ENCODE data around the gene HEPH.
"Not testable (repeated sequence)": the region's sequence is repeated elsewhere in the genome, so short reads cannot be mapped to it uniquely, and the experiment has no call there.

The HEPH gene, protein sequence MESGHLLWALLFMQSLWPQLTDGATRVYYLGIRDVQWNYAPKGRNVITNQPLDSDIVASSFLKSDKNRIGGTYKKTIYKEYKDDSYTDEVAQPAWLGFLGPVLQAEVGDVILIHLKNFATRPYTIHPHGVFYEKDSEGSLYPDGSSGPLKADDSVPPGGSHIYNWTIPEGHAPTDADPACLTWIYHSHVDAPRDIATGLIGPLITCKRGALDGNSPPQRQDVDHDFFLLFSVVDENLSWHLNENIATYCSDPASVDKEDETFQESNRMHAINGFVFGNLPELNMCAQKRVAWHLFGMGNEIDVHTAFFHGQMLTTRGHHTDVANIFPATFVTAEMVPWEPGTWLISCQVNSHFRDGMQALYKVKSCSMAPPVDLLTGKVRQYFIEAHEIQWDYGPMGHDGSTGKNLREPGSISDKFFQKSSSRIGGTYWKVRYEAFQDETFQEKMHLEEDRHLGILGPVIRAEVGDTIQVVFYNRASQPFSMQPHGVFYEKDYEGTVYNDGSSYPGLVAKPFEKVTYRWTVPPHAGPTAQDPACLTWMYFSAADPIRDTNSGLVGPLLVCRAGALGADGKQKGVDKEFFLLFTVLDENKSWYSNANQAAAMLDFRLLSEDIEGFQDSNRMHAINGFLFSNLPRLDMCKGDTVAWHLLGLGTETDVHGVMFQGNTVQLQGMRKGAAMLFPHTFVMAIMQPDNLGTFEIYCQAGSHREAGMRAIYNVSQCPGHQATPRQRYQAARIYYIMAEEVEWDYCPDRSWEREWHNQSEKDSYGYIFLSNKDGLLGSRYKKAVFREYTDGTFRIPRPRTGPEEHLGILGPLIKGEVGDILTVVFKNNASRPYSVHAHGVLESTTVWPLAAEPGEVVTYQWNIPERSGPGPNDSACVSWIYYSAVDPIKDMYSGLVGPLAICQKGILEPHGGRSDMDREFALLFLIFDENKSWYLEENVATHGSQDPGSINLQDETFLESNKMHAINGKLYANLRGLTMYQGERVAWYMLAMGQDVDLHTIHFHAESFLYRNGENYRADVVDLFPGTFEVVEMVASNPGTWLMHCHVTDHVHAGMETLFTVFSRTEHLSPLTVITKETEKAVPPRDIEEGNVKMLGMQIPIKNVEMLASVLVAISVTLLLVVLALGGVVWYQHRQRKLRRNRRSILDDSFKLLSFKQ

DNA sequence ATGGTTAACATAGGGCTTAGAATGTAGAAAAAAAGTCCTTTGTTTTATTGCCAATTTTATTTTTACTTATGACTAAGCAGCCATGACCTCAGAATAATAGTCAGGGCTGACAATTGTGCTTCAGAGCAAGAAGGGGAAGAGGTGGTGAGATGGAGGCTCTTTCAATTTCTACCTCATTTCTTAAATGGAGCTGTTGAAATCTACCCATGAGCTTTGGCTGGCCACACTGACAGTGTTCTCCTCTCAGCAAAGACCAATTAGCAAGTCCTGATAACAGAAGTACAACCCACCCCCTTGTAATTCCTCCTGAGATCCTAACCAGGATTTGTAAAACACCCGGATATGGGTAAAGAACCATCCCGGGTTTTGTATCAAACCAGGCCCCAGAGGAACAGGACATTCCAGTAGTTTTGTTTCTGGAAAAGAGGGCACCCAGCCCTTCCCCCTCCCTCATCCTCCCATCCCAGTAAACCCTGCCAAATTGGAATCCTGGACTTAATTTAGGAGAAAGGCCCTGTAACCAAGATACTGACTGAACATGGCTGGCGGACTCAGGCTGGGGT lies at the start of gene HEPH:
HEPH (plus strand) TSS at position 399 of the 563 bp plus-strand sequence. CDS start 6,324 bp downstream, outside the sequence.
- no peak for DNase-seq (ENCODE audit: low read depth in 2 of 2)

DNA sequence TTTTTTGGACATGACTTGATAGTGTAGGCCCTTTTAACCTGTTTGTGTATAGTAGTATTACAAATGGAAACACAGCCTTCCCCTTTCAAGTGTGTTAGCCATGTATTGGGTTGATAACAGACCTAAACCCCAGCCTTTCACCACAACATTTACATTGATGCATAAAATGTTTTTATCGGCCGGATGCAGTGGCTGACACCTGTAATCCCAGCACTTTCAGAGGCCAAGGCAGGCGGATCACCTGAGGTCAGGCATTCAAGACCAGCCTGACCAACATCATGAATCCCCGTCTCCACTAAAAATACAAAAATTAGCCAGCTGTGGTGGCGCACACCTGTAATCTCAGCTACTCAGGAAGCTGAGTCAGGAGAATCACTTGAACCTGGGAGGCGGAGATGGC lies 45.3 kb upstream of the HEPH start:
- DNase-seq (ENCODE audit: low read depth in 2 of 2) = not testable (repeated sequence)

DNA sequence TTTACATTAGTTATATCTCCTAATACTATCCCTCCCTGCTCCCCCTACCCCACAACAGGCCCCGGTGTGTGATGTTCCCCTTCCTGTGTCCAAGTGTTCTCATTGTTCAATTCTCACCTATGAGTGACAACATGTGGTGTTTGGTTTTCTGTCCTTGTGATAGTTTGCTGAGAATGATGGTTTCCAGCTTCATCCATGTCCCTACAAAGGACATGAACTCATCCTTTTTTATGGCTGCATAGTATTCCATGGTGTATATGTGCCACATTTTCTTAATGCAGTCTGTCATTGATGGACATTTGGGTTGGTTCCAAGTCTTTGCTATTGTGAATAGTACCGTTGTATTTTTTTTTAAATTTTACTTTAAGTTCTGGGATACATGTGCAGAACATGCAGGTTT lies 42.7 kb upstream of the HEPH start:
- DNase-seq (ENCODE audit: low read depth in 2 of 2) = not testable (repeated sequence)

- DNase-seq (ENCODE audit: low read depth in 2 of 2) = no peak
Observed at GRCh38 chrX:66126662-66127061, 37.4 kb upstream of the HEPH start.

DNA sequence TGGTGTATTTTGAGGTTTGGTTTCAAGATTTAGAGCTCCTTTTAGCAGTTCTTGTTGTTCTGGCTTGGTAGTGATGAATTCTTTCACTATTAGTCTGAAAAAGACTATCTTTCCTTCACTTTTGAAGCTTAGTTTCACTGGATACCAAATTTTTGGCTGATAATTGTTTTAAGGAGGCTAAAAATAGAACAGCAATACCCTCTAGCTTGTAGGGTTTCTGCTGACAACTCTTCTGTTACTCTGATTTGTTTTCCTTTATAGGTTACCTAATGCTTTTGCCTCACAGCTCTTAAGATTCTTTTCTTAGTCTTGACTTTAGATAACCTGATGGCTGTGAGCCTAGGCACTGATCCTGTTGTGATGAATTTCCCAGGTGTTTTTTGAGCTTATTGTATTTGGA lies 33.6 kb upstream of the HEPH start:
- DNase-seq (ENCODE audit: low read depth in 2 of 2) = no peak

- not testable (repeated sequence) for DNase-seq (ENCODE audit: low read depth in 2 of 2)
Observed at GRCh38 chrX:66135284-66135683, 28.8 kb upstream of the HEPH start.

DNA sequence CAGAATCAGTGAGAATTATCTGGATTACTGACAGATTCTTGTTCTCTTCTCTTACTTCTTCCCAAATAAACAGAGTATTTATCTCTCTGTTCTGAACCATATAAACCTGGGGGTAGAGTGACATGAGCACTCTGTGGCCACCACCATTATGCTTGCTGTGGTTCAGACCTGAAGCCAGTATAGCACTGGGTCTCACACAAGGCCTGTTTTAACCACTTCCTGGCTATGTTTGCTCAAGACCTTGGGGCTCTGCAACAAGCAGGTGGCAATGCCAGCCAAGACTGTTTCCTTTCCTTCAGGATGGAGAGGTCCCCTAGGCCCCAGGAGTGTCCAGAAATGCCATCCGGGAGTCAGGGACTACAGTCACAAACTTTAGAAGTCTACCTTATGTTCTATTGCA lies 21.7 kb upstream of the HEPH start:
- no peak for DNase-seq (ENCODE audit: low read depth in 2 of 2)

GRCh38 chrX:66144258-66144657 lies 19.8 kb upstream of the HEPH start:
- DNase-seq (ENCODE audit: low read depth in 2 of 2) = no peak

- no peak for DNase-seq (ENCODE audit: low read depth in 2 of 2)
Observed at GRCh38 chrX:66149519-66149918, 14.5 kb upstream of the HEPH start.

DNA sequence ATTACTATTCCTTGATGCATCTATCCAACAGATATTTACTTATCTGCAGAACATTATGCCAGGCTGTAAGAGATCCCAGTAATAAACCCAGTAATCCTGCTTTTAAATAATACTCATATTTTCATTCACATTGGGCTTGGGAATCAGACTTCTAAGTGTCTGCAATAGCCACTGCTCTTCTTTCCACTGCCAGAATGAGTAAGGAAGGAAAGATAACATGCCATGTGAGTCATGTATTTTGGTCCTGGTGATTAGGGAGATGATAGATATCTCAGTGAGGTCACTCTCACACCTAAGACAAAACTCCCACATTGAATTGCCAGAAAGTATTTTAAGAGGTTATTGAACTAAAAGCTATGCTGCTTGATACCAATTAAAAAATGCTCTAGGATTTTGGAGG lies 13.9 kb upstream of the HEPH start:
- DNase-seq (ENCODE audit: low read depth in 2 of 2) = no peak

DNA sequence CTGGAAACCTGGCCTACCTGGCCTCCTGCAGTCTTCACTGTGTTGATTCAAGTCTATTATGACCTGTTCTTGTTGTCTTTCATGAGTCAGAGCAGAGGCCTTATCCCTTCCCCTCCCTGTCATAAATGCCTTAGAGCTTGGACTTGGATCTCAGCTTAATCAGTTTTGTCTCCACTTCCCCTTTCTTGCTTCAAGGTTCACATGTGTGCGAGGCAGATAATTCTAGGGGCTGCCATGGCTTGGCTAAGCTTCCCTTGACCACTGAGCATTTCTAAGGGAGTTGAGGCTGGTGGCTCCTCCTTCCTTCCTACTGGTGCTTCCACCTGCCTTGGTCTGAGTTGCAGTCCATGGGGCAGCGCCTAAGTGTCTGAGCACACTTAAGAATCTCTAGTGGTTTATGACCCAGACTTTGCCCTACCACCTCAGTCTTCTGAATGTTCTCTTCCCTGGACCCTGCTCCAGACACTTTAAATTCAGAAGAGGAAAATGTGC lies 1.7 kb upstream of the HEPH start:
- no peak for DNase-seq (ENCODE audit: low read depth in 2 of 2)

- DNase-seq (ENCODE audit: low read depth in 2 of 2) = no peak
Observed at GRCh38 chrX:66163447-66163846, 600 bp upstream of the HEPH start.

DNA sequence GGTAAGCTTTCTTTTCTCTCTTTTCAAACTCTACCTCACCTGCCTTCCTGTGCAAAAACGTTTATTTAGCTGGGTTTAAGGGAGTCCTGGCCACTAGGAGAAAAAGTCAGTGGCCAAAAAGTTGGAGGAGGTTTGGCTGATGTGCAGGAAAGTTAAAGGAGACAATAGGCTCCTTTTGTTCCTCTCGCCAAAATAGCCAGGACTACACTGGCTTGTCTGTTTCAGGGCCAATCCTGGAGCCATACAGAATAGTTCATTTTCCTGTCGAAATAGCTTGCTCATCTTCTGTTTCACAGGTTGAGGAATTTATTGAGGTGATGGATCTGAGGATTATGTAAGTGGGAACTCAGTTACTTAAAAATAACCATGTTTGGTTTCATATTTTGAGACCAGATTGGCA lies 423 bp downstream of the HEPH start:
- no peak for DNase-seq (ENCODE audit: low read depth in 2 of 2)

- DNase-seq (ENCODE audit: low read depth in 2 of 2) = no peak
Observed at GRCh38 chrX:66164931-66165330, 884 bp downstream of the HEPH start.

DNA sequence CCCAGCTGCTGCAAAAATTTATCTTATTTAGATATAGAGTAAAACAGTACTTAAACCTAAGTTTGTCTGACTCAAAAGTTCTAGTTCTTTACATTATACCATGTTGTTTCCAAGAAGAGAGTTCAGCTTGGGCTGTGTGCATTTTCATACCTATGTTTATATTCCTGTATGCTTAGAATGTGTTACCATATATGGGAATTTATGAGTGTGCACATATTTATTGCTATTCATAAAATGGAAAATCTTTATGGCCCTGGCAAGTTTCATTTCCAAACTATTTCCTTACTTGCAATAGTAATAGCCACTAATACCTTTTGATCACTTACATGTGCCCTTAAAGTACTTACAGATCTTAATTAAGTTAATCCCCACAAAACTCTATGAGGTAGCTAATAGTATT lies 2.6 kb downstream of the HEPH start:
- DNase-seq (ENCODE audit: low read depth in 2 of 2) = no peak

- no peak for DNase-seq (ENCODE audit: low read depth in 2 of 2)
Observed at GRCh38 chrX:66167431-66167830, 3.4 kb downstream of the HEPH start.

GRCh38 chrX:66176134-66176533 lies 12.1 kb downstream of the HEPH start:
- DNase-seq (ENCODE audit: low read depth in 2 of 2) = no peak

DNA sequence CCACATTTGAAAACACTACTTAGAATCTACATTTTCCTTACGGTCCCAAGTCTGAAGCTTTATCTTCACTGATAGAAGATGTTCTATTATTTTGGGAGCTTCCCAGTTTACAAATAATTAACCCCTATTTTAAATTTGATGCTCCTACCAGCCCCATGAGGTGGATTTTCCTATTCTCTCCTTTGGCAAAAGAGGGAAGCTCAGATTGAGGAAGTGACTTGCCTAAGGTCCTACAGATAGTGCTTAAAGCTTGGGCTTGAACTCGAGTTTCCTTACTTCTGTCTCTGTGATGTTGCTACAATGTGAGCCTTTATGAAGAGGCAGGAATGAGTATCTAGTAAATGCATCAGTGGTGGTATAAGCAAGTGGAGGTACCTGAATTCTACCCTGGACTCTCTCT lies 27.5 kb downstream of the HEPH start:
- no peak for DNase-seq (ENCODE audit: low read depth in 2 of 2)

DNA sequence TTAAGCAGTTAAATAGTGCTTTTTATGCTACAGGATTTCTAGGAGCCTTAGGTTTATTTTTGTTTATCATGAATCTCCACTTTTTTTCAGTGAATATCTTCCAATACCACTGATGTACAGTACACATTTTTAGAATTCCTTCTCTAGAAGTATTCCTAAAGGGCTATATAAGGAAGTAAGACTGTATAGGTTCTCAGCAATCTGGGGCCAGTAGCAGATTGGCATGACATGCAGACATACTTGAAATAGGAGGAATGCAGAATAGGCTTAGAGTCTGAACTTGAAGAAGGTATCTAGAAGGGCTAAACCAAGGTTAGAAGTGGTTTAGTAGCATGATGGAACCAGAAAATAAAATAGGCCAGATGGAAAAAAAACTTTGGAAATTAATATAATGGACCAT lies 29.8 kb downstream of the HEPH start:
- DNase-seq (ENCODE audit: low read depth in 2 of 2) = no peak

DNA sequence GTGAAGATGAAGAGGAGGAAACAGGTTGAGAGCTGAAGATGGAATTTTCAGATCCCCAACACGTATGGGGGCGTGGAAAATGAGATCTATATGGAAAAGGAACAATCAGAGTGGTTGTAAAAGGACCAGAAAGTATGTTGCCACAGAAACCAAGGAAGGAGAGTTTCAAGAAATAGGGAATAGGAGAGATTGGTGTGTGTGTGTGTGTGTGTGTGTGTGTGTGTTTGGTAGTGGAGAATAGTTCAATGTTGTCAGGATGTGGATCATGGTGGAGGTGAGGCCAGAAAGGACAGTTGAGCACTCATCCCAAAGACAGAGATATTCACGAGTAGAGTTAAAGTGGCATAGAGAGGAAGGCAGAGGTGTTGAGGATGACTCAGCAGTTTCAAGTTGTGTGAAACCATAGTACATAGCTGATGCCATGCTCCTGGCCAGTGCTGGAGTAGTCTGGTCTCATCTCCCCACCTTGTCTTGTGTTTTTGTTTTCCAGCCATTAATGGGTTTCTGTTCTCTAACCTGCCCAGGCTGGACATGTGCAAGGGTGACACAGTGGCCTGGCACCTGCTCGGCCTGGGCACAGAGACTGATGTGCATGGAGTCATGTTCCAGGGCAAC lies 36.1 kb downstream of the HEPH start:
- DNase-seq (ENCODE audit: low read depth in 2 of 2) = no peak

Data from stimulated activated CD8-positive, alpha-beta memory T cell treated with anti-CD3 and anti-CD28 coated beads, Interleukin-7, amount 100 ng/mL, for 1 hour (primary cell).